ENCODE measurements around the gene USP40. TPM values are rescaled to one million over a fixed set of nuclear protein-coding genes. Genes with fewer than 3 reads are reported as not detected.

USP40 gene
- total and polyA plus RNA-seq, 10 of the 15 experiments (the other 5 are each of a cell fraction or from before 2014, with no cell fraction given) = 3.4 to 20.8 (median 15.2) TPM

DNA sequence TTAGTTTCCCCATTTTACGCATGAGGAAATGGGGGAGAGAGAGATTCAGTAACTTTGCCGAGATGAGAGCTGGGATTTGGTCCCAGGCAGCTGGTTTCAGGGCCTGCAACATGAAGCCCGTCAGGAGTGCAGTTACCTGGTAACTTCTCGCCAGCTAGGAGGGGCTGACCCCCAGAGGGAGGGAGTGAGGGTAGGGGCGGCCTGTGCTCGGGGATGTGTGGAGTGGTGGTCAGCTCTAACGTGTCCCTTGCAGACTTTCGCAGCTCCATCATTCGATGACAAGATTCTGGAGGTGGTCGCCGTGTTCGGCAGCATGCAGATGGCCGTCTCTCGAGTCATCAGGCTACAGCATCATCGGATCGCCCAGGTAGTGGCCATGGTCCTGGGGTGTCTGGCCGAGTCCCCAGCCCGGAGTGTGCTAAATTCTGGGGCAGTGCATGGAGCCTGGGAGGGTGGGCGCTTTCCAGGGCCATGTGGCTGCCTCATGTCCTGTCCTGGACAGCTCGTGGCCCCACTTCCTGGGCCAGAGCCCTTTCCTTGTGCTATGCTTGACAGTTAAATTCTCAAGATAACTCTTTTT lies 108.5 kb downstream of the USP40 start:
- no peaks in the 10 kb centered on the region for H3K27me3 ChIP-seq (replicated peaks in 1 of 2; ENCODE audit: control insufficient read depth in 2 of 2, insufficient read depth in 2 of 2, low read length in 1 of 2)
- BruUV-seq (replicated peaks) = no TSS peak
- 96% methylated on average over 20 of the region's 20 CpGs for WGBS (ENCODE audit: insufficient coverage, insufficient replicate concordance, low lambda C conversion rate, missing lambda C conversion rate)
- FAIRE-seq = no peak
- POLR2A ChIA-PET = interaction anchor here (0.6 kb wide), 1 partner anchor 406 kb away, joined by 3 read pairs; no protein-coding TSS in a partner anchor
- SMC1A ChIA-PET (ENCODE audit: uncharacterized antibody, unreplicated experiment) = interaction anchor here (0.6 kb wide), 1 partner anchor 651 kb away, joined by 3 read pairs; no protein-coding TSS in a partner anchor
- CTCF ChIA-PET = no interaction called here
- no peaks in the 10 kb centered on the region for H4K20me1 ChIP-seq (ENCODE audit: control insufficient read depth, insufficient read depth)
- intact Hi-C loops (cut with micrococcal nuclease; ENCODE audit: unreplicated experiment) = no loop called here
- H3K9me3 ChIP-seq (replicated peaks; ENCODE audit: control insufficient read depth, insufficient read depth, low read length) = no peaks in the 10 kb centered on the region
- no peak for TF ChIP-seq ZSCAN29 (IDR thresholded peaks at IDR 0.05)
- TF ChIP-seq, protein P1, sequence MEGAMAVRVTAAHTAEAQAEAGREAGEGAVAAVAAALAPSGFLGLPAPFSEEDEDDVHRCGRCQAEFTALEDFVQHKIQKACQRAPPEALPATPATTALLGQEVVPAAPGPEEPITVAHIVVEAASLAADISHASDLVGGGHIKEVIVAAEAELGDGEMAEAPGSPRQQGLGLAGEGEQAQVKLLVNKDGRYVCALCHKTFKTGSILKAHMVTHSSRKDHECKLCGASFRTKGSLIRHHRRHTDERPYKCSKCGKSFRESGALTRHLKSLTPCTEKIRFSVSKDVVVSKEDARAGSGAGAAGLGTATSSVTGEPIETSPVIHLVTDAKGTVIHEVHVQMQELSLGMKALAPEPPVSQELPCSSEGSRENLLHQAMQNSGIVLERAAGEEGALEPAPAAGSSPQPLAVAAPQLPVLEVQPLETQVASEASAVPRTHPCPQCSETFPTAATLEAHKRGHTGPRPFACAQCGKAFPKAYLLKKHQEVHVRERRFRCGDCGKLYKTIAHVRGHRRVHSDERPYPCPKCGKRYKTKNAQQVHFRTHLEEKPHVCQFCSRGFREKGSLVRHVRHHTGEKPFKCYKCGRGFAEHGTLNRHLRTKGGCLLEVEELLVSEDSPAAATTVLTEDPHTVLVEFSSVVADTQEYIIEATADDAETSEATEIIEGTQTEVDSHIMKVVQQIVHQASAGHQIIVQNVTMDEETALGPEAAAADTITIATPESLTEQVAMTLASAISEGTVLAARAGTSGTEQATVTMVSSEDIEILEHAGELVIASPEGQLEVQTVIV (IDR thresholded peaks at IDR 0.05; ENCODE audit: borderline replicate concordance, partially characterized antibody) = no peak
- TF ChIP-seq MXI1 (IDR thresholded peaks at IDR 0.05; ENCODE audit: low read depth, low read length) = no peak
- TF ChIP-seq BRCA1 (IDR thresholded peaks at IDR 0.05; ENCODE audit: low read depth, low read length) = no peak
- TF ChIP-seq EGR1 (IDR thresholded peaks at IDR 0.05; ENCODE audit: borderline replicate concordance in 1 of 2, low read depth in 2 of 2, low read length in 2 of 2) = no peak
- no peak for TF ChIP-seq TCF12 (IDR thresholded peaks at IDR 0.05; ENCODE audit: low read depth, low read length)
- H3K9ac ChIP-seq (ENCODE audit: control insufficient read depth, insufficient read depth, low read length) = no peak overlapping the region
- RAD21 ChIA-PET (ENCODE audit: unreplicated experiment) = interaction anchor here (0.7 kb wide), 1 partner anchor 109 kb away, joined by 3 read pairs; no protein-coding TSS in a partner anchor
- peaks cover 19 to 25% of the 10 kb centered on the region in 2 experiments for H3K36me3 ChIP-seq (ENCODE audit: control insufficient read depth in 2 of 2, insufficient read depth in 2 of 2, low read length in 1 of 2)
- in situ Hi-C loops (cut with MboI) = no loop called here
- H3K79me2 ChIP-seq (ENCODE audit: control insufficient read depth, insufficient read depth, low read length) = no peaks in the 10 kb centered on the region
- no peaks in the 10 kb centered on the region for H3K4me1 ChIP-seq (ENCODE audit: control insufficient read depth, insufficient read depth, low read length)
- ATAC-seq = no peak
- no peak overlapping the region for H3K27ac ChIP-seq (ENCODE audit: control insufficient read depth, insufficient read depth)
- H3K4me2 ChIP-seq (ENCODE audit: control insufficient read depth, insufficient read depth) = no peak overlapping the region
- DNase-seq (ENCODE audit: low read depth, low spot score) = no peak
- H2AFZ ChIP-seq (ENCODE audit: control insufficient read depth, low read depth, low read length) = no peak overlapping the region
- no peak overlapping the region for H3K4me3 ChIP-seq

Measured in GM12878 (cell line).